Measurements from ENCODE around the gene CGB8.
A peak's percentile ranks its signal among the peaks of the same experiment; 100 is the strongest.
"Not testable (repeated sequence)": the region's sequence is repeated elsewhere in the genome, so short reads cannot be mapped to it uniquely, and the experiment has no call there.

CGB8 gene

GRCh38 chr19:49064768-49065611, 16.1 kb upstream of the CGB8 start, which contains the start of gene NTF4:
Gene NTF4, minus strand, starts transcription at chr19:49064818. Its CDS starts 2,821 bp downstream, at chr19:49061997.
- DNase-seq = no peak

GRCh38 chr19:49064029-49064629, 15.2 kb upstream of the CGB8 start:
- DNase-seq = no peak

- no peak for DNase-seq
Measured at GRCh38 chr19:49061445-49061844, 12.5 kb upstream of the CGB8 start.

GRCh38 chr19:49061000-49061399, 12.1 kb upstream of the CGB8 start:
- DNase-seq = no peak

GRCh38 chr19:49059053-49059452, 10.1 kb upstream of the CGB8 start:
- DNase-seq = no peak

GRCh38 chr19:49058562-49058961, 9.7 kb upstream of the CGB8 start:
- no peak for DNase-seq

GRCh38 chr19:49057636-49058234, 8.8 kb upstream of the CGB8 start, which contains the start of gene CGB7:
Gene CGB7, minus strand, starts transcription at chr19:49057749. Its CDS starts 2,374 bp downstream, at chr19:49055375.
- DNase-seq = peak; percentile 8

- DNase-seq = not testable (repeated sequence)
Measured at GRCh38 chr19:49056902-49057596, 8.1 kb upstream of the CGB8 start.

GRCh38 chr19:49056101-49056901, 7.4 kb upstream of the CGB8 start:
- DNase-seq = no peak

GRCh38 chr19:49050376-49051033, 1.6 kb upstream of the CGB8 start:
- DNase-seq = not testable (repeated sequence)

GRCh38 chr19:49049834-49050233, 923 bp upstream of the CGB8 start:
- not testable (repeated sequence) for DNase-seq

- not testable (repeated sequence) for DNase-seq
Measured at GRCh38 chr19:49043548-49043947, 5.4 kb downstream of the CGB8 start, which contains the start of gene CGB5. Gene CGB5, plus strand, starts transcription at chr19:49043848. Its CDS starts 362 bp downstream, at chr19:49044210.

- DNase-seq = not testable (repeated sequence)
Measured at GRCh38 chr19:49042666-49043065, 6.2 kb downstream of the CGB8 start.

GRCh38 chr19:49042177-49042576, 6.7 kb downstream of the CGB8 start:
- DNase-seq = no peak

- not testable (repeated sequence) for DNase-seq
Measured at GRCh38 chr19:49039736-49040135, 9.2 kb downstream of the CGB8 start.

GRCh38 chr19:49038557-49039276, 10.2 kb downstream of the CGB8 start:
- DNase-seq = not testable (repeated sequence)

- not testable (repeated sequence) for DNase-seq
Measured at GRCh38 chr19:49038111-49038510, 10.8 kb downstream of the CGB8 start.

- not testable (repeated sequence) for DNase-seq
Measured at GRCh38 chr19:49036815-49037214, 12.1 kb downstream of the CGB8 start, which contains the start of gene CGB1. Gene CGB1, minus strand, starts transcription at chr19:49036895. Its CDS starts 184 bp downstream, at chr19:49036711.

GRCh38 chr19:49031642-49032301, 17.1 kb downstream of the CGB8 start, which contains the start of gene CGB2:
Gene CGB2, plus strand, starts transcription at chr19:49031890. Its CDS starts 206 bp downstream, at chr19:49032096.
- DNase-seq = not testable (repeated sequence)

GRCh38 chr19:49030323-49030722, 18.6 kb downstream of the CGB8 start:
- not testable (repeated sequence) for DNase-seq

All from NCI-H2029 treated with DMSO at 0.1 percent for 48 hours (cell line).